NCI-H2227 (cell line): ENCODE results near the gene PTGDR2.

Experiments
- DNase-seq: peaks from one replicate; lab custom pipeline; 2025; ENCODE audit not compliant: unreplicated experiment; lab: John Stamatoyannopoulos, UW

The PTGDR2 gene

DNA sequence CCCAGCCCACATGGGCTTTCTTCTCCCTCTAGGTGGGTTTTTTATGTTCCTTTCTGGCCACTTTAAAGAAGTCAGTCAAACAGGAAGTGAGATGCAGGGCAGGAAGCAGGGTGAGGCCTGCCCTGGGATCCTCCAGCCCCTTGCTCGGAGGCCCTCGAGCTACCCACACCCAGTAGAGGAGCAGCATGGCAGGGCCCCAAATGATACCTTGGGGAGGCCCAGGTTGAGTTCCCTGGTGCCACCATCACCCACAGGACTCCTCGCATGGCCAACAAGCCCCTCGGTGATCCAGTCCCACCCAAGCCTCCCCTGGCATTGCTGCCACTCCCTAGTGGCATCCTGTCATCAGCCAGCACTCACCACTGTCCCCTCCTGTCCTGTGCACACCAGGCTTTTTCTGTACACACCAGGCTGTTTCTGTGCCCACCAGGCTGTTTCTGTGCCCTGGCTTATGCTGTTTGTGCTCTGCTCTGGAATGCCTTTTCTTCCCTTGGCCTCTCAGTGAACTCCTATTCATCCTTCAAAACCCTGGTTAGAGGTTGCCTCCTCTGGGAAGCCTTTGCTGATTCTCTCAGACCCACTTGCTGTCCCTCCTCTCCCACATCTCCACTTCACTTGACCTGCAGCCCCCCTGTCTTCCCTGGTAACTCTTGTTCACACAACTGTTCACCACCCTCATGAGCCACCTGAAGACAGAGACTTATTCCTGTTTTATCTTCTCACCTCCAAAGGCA is 3.1 kb upstream of the PTGDR2 start:
- DNase-seq = no peak

- no peak for DNase-seq
Measured at GRCh38 chr11:60858236-60858635, 2.5 kb upstream of the PTGDR2 start.

GRCh38 chr11:60857378-60858232 is 1.9 kb upstream of the PTGDR2 start:
- DNase-seq = no peak

GRCh38 chr11:60854847-60855725 is 664 bp downstream of the PTGDR2 start:
- no peak for DNase-seq

GRCh38 chr11:60854140-60854846 is 1.5 kb downstream of the PTGDR2 start:
- no peak for DNase-seq

DNA sequence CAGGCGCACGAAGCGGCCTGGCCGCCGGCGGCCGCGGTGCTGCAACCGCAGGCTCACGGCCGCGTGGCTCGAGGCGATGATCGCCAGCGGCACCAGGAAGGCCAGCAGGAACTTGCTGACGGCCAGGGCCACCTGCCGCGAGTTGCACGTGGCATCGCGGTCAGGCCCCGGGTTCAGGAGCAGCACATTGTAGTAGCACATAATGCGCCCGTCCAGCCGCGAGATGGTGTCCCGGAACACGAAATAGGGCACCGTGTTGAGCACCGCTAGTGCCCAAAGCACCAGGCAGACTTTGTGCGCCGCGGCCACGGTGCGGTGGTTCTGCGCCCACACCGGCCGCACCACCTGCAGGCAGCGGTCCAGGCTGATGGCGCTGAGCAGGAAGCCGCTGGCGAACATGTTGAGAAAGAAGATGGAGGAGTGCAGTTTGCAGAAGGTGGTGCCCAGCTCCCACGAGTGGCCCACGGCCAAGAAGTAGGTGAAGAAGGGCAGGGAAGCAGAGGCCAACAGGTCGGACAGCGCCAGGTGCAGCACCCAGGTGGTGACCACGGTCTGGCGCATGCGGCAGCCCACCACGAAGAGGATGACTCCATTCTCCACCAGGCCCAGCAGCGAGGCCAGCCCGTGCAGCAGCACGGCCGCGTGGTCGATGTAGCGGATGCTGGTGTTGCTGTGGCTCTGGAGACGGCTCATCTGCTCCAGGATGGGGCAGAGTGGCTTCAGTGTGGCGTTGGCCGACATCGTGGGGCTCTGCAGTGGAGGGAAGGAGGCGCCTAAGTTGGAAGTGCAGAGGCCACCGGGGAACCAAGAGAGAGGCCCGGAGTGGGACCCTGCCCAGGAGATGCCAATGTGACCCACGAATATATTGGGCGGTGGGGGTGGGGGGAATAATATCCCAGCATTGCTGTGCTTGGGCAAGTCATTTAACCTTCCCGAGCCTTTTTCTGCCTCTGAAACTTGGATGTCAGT is 2.5 kb downstream of the PTGDR2 start:
- DNase-seq = no peak

DNA sequence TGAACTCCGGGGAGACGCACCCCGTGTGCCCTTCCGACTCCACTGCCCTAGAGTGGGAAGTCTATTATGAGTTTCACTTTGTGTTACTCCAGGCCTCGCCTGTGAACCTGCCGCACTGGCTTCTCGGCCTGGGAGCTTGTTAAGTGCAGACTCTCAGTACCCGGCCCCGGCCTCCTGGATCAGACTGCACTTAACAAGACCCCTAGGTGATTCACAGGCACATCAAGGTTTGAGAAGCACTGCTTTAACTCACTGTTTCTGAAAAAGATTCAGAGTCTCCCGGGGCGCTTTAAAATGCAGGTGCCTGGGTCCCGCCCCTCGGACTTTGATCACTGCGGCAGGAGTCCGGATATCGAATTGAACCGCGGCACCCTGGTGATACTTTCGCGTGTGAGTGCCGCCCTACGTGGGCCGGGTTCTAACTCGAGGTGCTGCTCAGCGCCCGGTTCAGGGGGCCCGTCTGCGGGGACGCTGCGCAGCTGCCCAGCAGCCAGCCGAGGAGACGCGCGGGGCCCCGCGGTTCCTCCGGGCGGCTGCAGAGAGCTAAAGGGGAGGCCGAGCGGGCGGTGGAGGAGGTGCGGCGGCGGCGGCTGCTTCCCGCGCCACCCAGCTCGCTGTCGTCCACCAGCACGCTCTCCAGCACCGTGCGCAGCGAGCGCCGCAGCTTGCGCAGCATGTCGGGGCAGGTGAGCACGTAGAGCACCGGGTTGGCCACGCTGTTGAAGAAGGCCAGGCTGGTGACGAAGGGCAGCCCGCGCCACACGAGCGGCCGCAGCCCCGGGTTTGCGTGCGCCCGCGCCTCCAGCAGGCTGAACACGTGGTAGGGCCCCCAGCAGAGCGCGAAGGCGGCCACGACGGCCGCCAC is 3.4 kb downstream of the PTGDR2 start:
- DNase-seq = no peak

GRCh38 chr11:60851327-60852104 is 4.2 kb downstream of the PTGDR2 start:
- DNase-seq = no peak

- no peak for DNase-seq
Measured at GRCh38 chr11:60849641-60850520, 5.9 kb downstream of the PTGDR2 start.

DNA sequence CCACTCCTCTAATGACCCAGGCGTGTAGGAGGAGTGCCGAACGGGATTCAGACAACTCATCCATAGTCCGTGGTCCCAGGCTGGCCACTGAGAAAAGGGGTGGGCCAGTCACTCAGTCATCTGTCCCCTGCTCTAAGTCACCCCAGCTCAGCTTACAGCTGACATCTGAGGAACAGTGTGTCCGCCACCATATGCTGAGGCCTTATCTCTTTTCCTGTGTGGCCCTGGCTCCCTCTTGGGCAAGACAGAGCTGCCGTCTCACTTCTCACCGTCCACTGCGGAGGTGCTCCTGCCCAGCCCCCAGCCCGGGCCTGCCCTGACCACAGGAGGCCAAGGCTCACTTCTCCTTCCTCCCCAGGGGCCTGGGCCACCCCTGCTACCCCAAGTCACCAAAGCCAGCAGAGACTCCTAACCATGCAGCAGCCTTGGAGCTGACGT is 7.0 kb downstream of the PTGDR2 start:
- no peak for DNase-seq

- no peak for DNase-seq
Measured at GRCh38 chr11:60847896-60848295, 7.9 kb downstream of the PTGDR2 start.

DNA sequence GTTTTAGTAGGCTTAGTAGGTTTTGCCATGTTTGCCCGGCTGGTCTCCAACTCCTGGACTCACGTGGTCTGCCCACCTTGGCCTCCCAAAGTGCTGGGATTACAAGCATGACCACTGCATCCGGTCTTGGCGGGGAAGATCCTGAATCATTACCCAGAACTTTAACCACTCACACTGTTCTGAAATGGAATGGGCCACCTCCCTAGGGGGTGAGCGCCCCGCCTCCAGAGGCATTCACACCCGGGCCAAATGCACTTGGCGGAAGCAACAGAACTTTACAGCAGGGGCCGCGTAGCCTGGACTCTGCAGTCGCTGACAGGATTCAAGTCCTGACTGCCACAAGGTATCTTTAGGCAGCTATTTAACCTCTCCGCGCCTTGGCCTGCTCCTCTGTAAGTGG is 8.5 kb downstream of the PTGDR2 start:
- no peak for DNase-seq

DNA sequence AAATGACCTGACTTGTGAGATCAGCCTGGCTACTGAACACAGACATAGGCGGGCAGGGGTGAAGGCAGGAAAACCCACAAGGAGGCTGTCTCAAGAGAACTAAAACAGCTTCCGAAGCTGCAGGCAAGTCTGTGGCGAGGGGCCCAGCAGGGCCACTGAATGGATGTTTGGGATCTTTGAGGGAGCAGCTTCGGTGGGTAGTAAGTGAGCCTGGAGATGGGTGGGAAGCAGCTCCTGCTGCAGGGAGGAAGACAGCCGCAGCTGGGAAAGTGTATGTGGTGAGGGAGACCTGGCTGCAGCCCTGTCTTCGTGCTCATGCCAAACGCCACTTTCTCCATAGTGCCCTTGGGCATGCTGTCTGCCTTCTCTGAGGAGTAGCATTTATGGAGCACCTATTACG is 10.4 kb downstream of the PTGDR2 start:
- DNase-seq = no peak

DNA sequence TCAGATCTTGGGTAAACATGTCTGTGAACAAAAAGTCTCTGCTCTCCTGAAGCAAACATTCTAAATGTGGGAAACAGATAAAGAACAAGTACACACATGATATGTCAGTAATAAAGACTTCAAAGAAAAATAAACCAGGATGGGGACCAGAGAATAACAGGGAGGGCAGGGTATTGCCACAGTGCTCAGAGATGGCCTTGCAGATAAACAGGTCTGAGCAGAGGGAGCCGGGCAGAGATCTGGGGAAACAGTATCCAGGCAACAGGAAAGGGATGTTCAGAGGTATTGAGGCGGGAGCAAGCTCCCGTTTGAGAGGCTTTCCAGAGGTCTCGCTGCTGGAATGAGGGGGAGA is 10.9 kb downstream of the PTGDR2 start:
- no peak for DNase-seq

- DNase-seq = no peak
Measured at GRCh38 chr11:60844045-60844869, 11.5 kb downstream of the PTGDR2 start.
